Renal cortical epithelial cell (primary cell): ENCODE results near the gene APLF. TPM values are rescaled to one million over a fixed set of nuclear protein-coding genes. Genes with fewer than 3 reads are reported as not detected.
A peak's percentile ranks its signal among the peaks of the same experiment; 100 is the strongest.
"Not testable (repeated sequence)": the region's sequence is repeated elsewhere in the genome, so short reads cannot be mapped to it uniquely, and the experiment has no call there.

Experiments used
- DNase-seq: peaks from one replicate; pipeline ENCODE4 v3.0.0-alpha.2; 2011; ENCODE audit warnings: low read depth
- total RNA-seq: library from RNA; depleted of rRNA; stranded (reverse); fragments of >200 nt; gene quantifications from 2 replicates; pipeline ENCODE4 v1.2.3, GENCODE V29; 2014

Gene APLF
- total RNA-seq, 1 donor from 2014 or later = 11.8 TPM

DNA sequence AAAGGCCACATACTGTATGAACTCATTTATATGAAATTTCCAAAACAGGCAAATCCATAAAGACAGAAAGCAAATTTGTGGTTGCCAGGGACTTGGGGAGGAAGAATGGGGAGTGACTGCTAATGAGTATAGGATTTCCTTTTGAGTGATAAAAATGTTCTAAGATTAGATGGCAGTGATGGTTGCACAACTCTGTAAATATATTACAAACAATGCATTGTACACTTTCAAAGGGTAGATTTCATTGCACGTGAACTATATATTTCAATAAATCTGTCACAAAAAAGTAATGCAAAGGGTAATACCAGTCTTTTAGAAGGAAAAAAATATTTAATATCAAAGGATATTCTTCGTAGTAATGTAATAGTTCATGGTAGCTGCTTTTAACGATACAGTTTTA lies 112.3 kb downstream of the APLF start:
- DNase-seq = no peak

DNA sequence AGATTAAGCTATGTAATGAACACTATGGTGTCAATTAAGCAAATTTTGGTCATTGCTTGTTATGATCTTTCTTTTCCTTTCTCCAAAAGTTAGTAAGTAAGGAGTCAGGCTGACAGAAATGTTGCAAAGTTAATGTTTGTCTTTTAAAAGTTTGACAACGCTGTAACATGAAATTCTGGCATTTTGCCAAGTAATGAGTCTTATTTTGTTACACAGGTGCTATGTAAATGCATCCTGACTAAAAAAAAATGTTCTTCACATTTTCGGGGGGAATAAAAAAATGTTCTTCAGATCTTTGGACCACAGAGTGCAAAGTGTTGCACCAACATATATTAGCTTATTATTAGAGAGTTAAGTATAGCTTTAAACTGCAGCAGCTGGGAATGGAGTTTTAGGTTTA lies 121.2 kb downstream of the APLF start:
- DNase-seq = peak; percentile 17

DNA sequence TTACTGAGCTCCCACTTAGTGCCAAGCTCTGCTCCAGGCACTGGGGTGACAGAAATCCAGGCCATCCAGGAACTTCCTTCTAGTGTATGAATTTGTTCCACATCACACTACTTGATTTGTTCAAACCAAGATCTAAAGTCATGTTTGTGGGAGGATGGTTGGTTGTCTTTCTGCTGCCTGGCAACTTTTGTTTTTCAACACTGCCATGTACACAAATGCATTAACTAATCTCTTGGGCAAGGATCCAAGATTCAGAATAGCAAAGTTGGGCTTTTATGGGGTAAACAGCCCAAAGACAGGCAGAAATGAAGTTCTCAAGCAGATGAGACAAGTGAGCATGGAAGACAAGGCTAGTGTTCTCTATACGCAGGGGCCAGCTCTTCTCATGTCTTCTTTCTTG lies 122.6 kb downstream of the APLF start:
- peak; percentile 33 for DNase-seq

DNA sequence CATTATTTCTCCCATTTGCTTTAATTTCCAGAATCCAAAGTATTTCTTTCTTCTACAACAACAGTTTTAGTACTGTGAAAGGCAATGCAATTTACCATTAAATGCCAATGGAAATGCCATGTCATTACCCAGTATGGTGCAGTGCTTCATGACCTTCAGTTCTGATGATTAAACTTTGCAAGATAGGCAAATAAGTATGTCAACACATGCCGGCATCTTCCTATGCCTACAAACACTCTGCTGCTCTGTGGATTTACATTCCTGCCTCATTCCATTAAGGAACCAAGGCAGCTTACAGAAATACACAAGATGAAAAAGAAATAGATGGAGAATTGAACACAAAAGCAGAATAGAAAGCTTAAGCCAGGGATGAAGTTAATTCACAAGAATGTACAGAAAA lies 123.3 kb downstream of the APLF start:
- no peak for DNase-seq

DNA sequence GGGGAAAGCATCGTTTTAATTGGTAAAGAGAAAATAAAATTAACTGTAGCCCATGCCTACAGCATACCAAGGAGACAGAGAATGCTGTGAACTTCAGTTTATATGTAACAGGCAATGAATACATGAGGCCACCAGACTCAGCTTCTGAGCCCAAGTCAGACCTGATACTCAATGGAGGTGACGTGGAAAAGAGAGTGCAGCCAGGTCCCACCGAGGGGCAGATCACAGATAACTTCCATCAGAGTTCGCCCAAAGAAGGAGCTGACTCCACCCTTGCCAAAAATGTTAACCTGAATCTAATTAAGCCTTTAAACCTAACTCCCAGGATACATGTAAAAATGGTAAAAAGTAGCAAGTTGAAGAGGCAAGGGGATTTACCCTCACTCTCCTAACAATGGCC lies 123.8 kb downstream of the APLF start:
- DNase-seq = no peak

DNA sequence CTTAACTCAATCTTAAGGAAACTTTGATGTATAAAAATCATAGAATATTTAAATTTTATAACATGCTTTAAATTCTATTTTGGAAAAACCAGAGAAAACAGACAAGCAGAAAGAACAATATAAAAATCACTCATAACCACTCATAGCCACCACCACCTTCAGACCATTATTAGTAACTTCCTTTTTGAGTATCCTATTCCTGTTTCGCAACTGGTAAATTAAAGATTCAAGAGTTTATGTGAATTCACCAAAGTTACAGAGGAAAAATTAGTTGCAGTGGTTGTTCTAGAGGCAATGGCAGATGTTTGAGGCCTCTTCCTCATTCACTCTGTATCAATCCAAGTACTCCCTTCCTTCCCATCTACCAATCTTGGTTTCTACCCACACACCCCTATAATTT lies 126.7 kb downstream of the APLF start:
- DNase-seq = peak; percentile 5

DNA sequence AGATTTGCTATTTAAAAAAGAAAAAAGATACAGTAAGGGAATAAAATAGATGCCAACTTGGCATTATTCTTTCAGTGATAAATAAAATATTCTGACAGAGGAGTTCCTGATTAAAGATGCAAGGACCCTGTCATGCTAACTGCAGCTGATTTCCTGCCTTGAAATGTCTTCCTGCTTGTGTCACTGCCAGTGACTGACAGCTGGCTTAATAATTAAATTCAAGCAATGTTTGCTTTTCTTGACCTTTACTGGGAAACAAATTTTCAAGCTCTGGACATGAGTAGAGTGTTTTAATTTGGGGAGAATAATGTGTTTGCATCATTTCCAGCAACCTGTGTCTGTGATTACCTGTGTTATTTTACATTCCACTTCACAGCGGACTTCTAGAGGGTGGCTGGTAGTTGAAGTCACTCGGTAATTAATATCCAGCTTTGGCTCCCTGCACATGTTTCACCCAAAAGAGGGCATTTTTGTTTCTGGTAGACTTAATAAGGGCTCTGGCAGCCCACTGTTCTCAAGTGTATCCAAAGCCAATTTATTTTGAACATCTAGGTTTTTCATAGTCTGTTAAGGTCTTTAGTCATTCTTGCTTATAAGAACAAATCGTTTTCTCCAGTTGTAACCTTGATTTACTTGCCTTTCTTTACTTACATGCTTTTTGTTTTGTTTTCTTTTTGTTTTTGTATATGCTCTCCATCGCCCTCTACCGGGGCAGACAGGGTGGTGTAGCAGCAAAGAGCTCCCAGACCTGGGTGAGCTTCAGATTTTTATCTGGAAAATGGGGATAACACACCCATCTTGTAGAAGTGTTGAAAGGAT lies 127.5 kb downstream of the APLF start:
- DNase-seq = peak; percentile 75

DNA sequence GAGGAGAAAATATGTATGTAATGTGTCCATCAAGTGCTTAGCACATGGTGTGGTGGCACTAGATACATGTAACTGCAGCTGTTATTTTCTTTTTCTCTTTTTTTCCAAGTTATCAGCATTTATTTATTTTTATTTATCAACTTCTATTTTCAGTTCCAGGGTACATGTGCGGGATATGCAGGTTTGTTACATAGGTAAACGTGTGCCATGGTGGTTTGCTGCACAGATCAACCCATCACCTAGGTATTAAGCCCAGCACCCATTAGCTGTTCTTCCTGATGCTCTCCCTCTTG lies 128.1 kb downstream of the APLF start:
- DNase-seq = not testable (repeated sequence)

DNA sequence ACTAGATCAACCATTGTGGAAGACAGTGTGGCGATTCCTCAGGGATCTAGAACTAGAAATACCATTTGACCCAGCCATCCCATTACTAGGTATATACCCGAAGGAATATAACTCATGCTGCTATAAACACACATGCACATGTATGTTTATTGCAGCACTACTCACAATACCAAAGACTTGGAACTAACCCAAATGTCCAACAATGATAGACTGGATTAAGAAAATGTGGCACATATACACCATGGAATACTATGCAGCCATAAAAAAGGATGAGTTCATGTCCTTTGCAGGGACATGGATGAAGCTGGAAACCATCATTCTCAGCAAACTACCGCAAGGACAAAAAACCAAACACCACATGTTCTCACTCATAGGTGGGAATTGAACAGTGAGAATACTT lies 133.1 kb downstream of the APLF start:
- not testable (repeated sequence) for DNase-seq

DNA sequence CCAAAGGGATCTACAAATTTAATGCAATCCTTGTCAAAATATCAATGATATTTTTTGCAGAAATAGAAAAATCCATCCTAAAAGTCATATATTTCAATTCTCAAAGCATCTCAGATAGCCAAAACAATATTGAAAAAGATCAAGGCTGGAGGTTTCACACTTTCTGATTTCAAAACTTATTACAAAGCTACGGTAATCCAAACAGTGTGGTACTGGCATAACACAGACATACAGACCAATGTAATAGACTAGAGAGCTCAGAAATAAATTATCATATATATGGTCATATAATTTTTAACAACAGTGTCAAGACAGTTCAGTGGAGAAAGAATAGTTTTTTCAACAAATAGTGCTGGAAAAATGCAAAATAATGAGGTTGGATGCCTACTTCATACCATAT lies 135.7 kb downstream of the APLF start:
- DNase-seq = no peak

DNA sequence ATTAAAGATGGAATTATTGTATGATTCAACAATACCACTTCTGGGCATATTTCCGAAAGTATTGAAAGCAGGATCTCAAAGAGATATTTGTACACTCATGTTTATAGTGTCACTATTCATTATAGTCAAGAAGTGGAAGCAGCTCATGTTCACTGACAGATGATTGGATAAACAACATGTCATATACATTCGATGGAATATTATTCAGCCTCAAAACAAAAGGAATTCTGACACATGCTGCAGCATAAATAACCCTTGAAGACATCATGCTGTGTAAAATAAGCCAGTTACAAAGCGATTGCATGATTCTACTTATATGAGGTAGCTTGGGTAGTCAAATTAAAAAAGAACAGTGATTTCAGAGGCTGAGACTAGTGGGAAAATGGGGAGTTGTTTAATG lies 136.7 kb downstream of the APLF start:
- no peak for DNase-seq

DNA sequence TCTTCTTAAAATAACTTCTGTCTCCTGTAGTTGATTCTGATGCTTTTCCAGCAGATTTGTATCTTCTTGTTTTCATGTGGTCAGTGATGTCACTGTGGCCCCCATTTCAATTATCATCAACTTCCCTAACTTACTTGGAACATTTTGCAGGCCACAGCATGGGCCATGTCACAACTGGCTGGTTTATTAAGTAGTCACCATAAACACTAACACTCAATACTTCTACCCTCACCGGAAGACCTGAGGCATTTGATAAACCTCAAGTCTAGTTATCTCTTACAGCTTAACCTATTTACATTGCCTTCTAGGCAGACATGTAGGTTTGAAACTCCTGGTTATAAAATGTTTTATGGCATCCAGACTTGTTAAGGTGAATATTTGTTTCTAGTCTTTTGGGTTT lies 138.6 kb downstream of the APLF start:
- no peak for DNase-seq

DNA sequence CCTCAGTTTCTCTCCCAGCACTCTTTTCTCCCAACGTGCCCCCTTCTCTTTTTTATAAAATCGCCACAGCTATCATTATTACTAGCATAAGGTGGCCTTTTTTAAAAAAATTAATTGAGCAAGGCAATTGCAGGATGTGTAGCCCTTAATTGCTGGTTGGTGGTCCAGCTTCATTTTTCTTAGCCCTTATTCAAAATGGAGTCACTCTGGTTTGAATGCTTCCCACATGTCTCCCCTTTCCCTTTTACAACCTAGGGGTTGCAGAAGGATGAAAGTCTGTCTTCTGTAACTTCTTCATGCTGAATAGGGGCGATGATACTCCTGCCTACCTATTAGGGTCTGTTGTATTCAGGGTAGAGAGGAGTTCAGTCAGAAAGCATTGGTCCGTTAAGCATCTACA lies 139.4 kb downstream of the APLF start:
- no peak for DNase-seq

DNA sequence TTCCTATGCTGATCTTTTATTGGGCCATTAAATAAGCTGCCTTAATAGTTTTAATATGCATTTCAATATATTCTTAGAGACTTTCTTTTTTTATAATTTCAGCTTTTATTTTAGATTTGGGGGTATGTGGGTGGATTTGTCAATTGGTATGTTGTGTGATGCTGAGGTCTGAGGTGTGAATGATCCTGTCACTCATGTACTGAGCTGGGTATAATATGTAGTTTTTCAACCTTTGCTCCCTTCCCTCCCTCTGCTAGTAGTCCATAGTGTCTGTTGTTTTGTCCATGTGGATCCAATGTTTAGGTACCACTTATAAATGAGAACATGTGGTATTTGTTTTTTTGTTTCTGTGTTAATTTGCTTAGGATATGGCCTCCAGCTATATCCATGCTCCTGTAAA lies 140.5 kb downstream of the APLF start:
- DNase-seq = no peak

DNA sequence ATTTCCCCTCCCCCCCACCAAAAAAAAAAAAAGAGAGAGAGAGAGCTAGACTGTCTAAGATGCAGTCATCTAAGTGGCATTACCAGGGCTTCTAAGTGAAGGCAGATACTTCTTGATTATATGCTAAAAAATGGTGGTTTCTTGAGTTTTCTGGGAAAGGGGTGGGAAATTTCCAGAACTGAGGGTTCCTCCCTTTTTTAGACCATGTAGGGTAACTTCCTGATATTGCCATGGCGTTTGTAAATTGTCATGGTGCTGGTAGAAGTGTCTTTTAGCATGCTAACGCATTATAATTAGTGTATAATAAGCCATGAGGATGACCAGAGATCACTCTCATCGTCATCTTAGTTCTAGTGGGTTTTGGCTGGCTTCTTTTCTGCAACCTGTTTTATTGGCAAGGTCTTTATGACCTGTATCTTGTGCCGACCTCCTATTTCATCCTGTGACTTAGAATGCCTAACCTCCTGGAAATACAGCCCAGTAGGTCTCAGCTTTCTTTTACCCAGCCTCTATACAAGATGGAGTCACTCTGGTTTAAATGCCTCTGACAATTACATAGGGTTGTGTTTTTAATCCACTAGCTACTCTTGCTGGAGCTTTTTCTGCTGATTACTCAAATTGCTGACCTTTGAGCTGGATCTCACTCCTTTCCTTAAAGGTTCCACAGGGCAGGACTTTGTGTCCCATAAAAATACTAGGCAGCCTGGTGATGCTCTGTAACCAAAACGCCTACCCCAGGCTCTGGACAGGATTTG lies 145.6 kb downstream of the APLF start:
- DNase-seq = no peak

DNA sequence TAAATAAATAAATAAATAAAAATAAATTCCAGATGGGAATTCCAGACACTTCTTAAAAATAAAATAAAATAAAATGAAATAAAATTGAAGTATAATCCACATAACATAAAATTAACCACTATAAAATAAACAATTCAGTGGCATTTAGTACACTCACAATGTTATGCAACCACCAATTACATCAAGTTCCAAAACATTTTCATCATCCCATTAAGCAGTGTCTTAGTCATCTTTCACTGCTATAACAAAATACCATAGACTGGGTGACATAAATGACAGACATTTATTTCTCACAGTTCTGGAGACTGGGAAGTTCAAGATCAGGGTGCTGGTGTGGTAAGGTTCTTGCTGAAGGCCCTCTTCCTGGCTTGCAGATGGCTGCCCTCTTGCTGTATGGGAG lies 153.4 kb downstream of the APLF start:
- no peak for DNase-seq

DNA sequence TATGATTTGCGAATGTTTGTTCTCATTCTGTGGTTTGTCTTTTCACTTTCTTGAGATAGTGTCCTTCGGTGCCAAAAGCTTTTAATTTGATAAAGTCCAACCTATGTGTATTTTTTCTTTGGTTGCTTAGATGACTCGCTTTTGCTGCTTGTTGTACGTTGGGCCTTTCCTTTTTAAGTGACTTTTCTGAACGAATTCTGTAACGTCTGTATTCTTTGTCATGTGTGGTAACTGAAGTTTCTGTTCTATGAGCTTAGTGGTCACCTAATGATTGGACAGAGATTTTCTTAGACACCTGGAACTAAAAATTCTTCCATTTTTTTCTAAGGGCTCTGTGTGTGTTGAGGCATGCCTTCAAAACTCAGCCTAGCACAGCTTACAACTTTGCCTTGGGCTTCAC lies 156.4 kb downstream of the APLF start:
- no peak for DNase-seq

DNA sequence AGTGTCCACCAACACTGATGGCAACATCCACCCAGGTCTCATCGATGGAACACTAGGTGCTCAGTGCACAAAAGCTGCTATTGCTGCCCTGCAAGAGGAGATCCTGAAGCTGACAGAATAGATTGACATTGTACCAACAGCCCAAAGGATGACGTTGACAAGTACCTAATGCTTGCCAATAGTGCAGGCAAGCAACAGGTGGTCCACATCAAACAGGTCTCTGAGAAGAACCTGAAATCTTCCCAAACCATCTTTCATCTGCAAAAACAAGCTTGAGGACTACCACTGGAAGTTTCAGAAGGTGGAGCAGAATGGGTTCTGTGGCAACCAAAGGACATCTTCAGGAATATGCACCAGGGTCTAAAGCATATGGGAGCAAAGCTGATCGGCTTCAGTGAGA lies 160.2 kb downstream of the APLF start:
- no peak for DNase-seq

Other genes starting within 250 kb of the APLF start
- 27.6 and 52.9 TPM in 2 replicates for gene PPP3R1, start 215.1 kb upstream of the APLF start, total RNA-seq
- 1.6 and 2.9 TPM in 2 replicates for gene CNRIP1, start 147.6 kb upstream of the APLF start, total RNA-seq
- 0.65 TPM in 1 of 2 replicates, not detected in the other for gene PLEK, start 102.3 kb upstream of the APLF start, total RNA-seq
- gene FBXO48, start 291 bp upstream of the APLF start, total RNA-seq = 0.17 and 0.75 TPM in 2 replicates
- not detected in 2 replicates for gene PROKR1, start 176.0 kb downstream of the APLF start, total RNA-seq